Neural cell (in vitro differentiated cells): Measurements from ENCODE around the gene TNS2. TPM values are rescaled to one million over a fixed set of nuclear protein-coding genes. Genes with fewer than 3 reads are reported as not detected.

Experiments
- H2AFZ ChIP-seq: fragments of 200-600, 300-800 bp; sonication (generic), shearing (Covaris generic); 2 replicates; pipeline ENCODE4 v1.6.0; 2014; ENCODE audit warnings: low read depth, mild to moderate bottlenecking, antibody characterized with exemption, low read length, moderate library complexity
- H3F3A ChIP-seq: fragments of 200-600 bp; shearing (Covaris generic); 2 replicates; pipeline ENCODE4 v1.6.1; 2016; ENCODE audit warnings: mild to moderate bottlenecking, moderate library complexity, mixed read lengths, antibody characterized with exemption, low read length; ENCODE audit not compliant: insufficient read depth, poor library complexity, severe bottlenecking
- H3K27ac ChIP-seq: fragments of 200-600, 300-800 bp; sonication (generic), shearing (Covaris generic); 2 replicates; pipeline ENCODE4 v1.5.1; 2014; ENCODE audit warnings: mild to moderate bottlenecking, low read length, moderate library complexity
- H3K27me3 ChIP-seq: fragments of 300-800, 200-600 bp; sonication (generic), shearing (Covaris generic); 2 replicates; pipeline ENCODE4 v1.6.0; 2014; ENCODE audit warnings: mild to moderate bottlenecking, low read depth, low read length, moderate library complexity; ENCODE audit not compliant: insufficient read depth
- H3K36me3 ChIP-seq: fragments of 300-800, 200-600 bp; sonication (generic), shearing (Covaris generic); 2 replicates; pipeline ENCODE4 v1.5.1; 2014; ENCODE audit warnings: mild to moderate bottlenecking, antibody characterized with exemption, low read length, moderate library complexity; ENCODE audit not compliant: insufficient read depth
- H3K4me2 ChIP-seq: fragments of 300-800, 200-600 bp; sonication (generic), shearing (Covaris generic); 2 replicates; pipeline ENCODE4 v1.6.0; 2014; ENCODE audit warnings: mild to moderate bottlenecking, low read length
- H3K4me3 ChIP-seq: fragments of 300-800, 200-600 bp; sonication (generic), shearing (Covaris generic); 2 replicates; pipeline ENCODE4 v1.5.1; 2014; ENCODE audit warnings: mild to moderate bottlenecking, low read length, moderate library complexity
- H3K79me2 ChIP-seq: fragments of 200-600 bp; shearing (Covaris generic); replicated peaks from 2 replicates; pipeline ENCODE4 v1.6.0; 2014; ENCODE audit warnings: mild to moderate bottlenecking, low read length, moderate library complexity; ENCODE audit not compliant: insufficient read depth
- H3K9ac ChIP-seq: fragments of 300-800, 200-600 bp; sonication (generic), shearing (Covaris generic); 2 replicates; pipeline ENCODE4 v1.6.1; 2016; ENCODE audit warnings: mild to moderate bottlenecking, low read length, mixed read lengths
- H3K9me2 ChIP-seq: fragments of 200-600 bp; shearing (Covaris generic); 2 replicates; pipeline ENCODE4 v1.6.1; 2016; ENCODE audit warnings: mild to moderate bottlenecking, low read length, mixed read lengths; ENCODE audit not compliant: insufficient read depth
- H3K9me3 ChIP-seq: fragments of 200-600, 300-800 bp; sonication (generic), shearing (Covaris generic); 2 replicates; pipeline ENCODE4 v1.6.1; 2016; ENCODE audit warnings: mild to moderate bottlenecking, mixed run types, low read length, moderate library complexity, mixed read lengths
- H4K20me1 ChIP-seq: fragments of 200-600 bp; shearing (Covaris generic); 2 replicates; pipeline ENCODE4 v1.6.1; 2016; ENCODE audit warnings: mild to moderate bottlenecking, mixed run types; ENCODE audit not compliant: insufficient read depth
- CTCF ChIP-seq: fragments of 450-650 bp; IDR thresholded peaks from 2 replicates; pipeline ENCODE4 v1.5.1; 2014; ENCODE audit warnings: antibody characterized with exemption, mild to moderate bottlenecking, moderate library complexity; ENCODE audit not compliant: poor library complexity, severe bottlenecking
- EP300 ChIP-seq: fragments of 450-650 bp; conservative IDR thresholded peaks from 2 replicates; pipeline ENCODE4 v1.6.1; 2014; ENCODE audit warnings: antibody characterized with exemption, mild to moderate bottlenecking, moderate library complexity; ENCODE audit not compliant: poor library complexity, severe bottlenecking
- EZH2 ChIP-seq: fragments of 200-600, 300-800 bp; shearing (Covaris generic), sonication (generic); IDR thresholded peaks from 2 replicates; pipeline ENCODE4 v1.6.1; 2014; ENCODE audit warnings: antibody characterized with exemption, low read length, borderline replicate concordance, mild to moderate bottlenecking; ENCODE audit not compliant: insufficient read depth, poor library complexity, severe bottlenecking
- MXI1 ChIP-seq: fragments of 450-650 bp; conservative IDR thresholded peaks from 2 replicates; pipeline ENCODE4 v1.6.1; 2014; ENCODE audit warnings: antibody characterized with exemption, mild to moderate bottlenecking; ENCODE audit not compliant: poor library complexity, severe bottlenecking
- POLR2AphosphoS5 ChIP-seq: IDR thresholded peaks from 2 replicates; pipeline ENCODE4 v1.6.1; 2012
- RAD21 ChIP-seq: fragments of 450-650 bp; conservative IDR thresholded peaks from 2 replicates; pipeline ENCODE4 v1.6.1; 2014; ENCODE audit warnings: antibody characterized with exemption, mild to moderate bottlenecking, moderate library complexity
- REST ChIP-seq: IDR thresholded peaks from 2 replicates; pipeline ENCODE4 v1.6.1; 2012; ENCODE audit warnings: borderline replicate concordance
- SMC3 ChIP-seq: fragments of 450-650 bp; conservative IDR thresholded peaks from 2 replicates; pipeline ENCODE4 v1.6.1; 2014; ENCODE audit warnings: antibody characterized with exemption, mild to moderate bottlenecking, moderate library complexity; ENCODE audit not compliant: poor library complexity
- TAF1 ChIP-seq: IDR thresholded peaks from 2 replicates; pipeline ENCODE4 v1.6.1; 2012; ENCODE audit warnings: low read depth
- polyA minus RNA-seq: library from RNA; depleted of rRNA, polyadenylated mRNA; stranded (reverse); fragments of >200 nt; gene quantifications from 2 replicates; pipeline ENCODE4 v1.2.3, GENCODE V29; 2014
- polyA plus RNA-seq: library from polyadenylated mRNA; depleted of rRNA; stranded (reverse); fragments of >200 nt; gene quantifications from 2 replicates; pipeline ENCODE4 v1.2.3, GENCODE V29; 2014

The TNS2 gene
- polyA plus RNA-seq (4.2 and 7.9 TPM in 2 replicates), polyA minus RNA-seq (5.2 and 7.5 TPM in 2 replicates)

DNA sequence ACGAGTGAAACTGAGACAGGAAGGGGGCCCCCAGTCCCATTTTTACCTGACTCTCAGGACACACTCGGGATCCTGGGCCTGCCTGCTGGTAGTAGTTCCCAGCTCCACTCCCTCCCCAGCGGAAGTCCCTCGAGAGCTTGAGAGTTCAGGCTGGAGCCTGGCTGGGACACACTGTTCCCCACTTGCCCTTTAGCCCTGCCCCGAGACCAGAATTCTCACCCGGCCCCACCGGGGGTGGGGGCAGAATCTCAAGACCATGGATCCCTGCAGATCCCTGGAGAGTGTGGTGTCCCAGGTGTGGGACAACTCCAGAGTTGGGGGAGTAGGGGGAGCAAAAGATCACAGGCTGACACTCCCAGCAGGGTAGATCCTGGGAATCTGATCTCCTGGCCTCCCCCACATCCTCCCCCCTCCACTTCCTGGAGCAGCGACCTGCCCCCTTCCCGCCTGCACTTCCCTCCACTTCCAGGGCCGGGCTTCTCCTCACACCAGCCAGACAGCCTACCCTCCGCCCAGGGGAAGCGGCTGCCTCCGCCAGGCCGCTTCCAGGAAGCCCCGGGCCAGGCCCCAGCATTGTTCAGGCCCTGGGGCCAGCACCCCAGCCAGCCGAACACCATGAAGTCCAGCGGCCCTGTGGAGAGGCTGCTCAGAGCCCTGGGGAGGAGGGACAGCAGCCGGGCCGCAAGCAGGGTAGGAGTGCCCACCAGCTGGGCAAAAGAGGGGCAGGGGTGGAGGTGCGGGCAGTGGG lies at the start of gene TNS2:
TNS2 (plus strand) TSS at position 495 of the 748 bp plus-strand sequence; CDS start at position 616, 121 bp downstream.
- Histone ChIP-seq H3K27me3 (no peaks in the 10 kb centered on the region), H3K9me2 (no peaks in the 10 kb centered on the region), H4K20me1 (no peaks in the 10 kb centered on the region), H3K9me3 (no peaks in the 10 kb centered on the region), H3K79me2 (no peaks in the 10 kb centered on the region), H3K9ac (no peak within 1 kb of the TSS), H3F3A (no peaks in the 10 kb centered on the region), H3K36me3 (no peaks in the 10 kb centered on the region), H2AFZ (no peak within 1 kb of the TSS), H3K27ac (no peak within 1 kb of the TSS), H3K4me3 (no peak within 1 kb of the TSS), H3K4me2 (no peak within 1 kb of the TSS)
- TF ChIP-seq EZH2: no peak
- no peak for TF ChIP-seq CTCF
- no peak for TF ChIP-seq RAD21
- TF ChIP-seq MXI1: no peak

- Histone ChIP-seq H3K4me2 (no peak overlapping the region), H3K27ac (no peak overlapping the region), H2AFZ (no peak overlapping the region), H3K36me3 (no peaks in the 10 kb centered on the region), H3K9me2 (no peaks in the 10 kb centered on the region), H3K4me3 (peak overlapping the region; percentile 85), H3F3A (peaks cover 9% of the 10 kb centered on the region), H3K79me2 (peaks cover 23% of the 10 kb centered on the region), H3K27me3 (no peaks in the 10 kb centered on the region), H4K20me1 (peaks cover 8% of the 10 kb centered on the region), H3K9ac (no peak overlapping the region), H3K9me3 (no peaks in the 10 kb centered on the region)
- TF ChIP-seq EZH2 (no peak), CTCF (no peak), MXI1 (no peak), SMC3 (no peak), REST (no peak), POLR2AphosphoS5 (no peak), RAD21 (no peak), EP300 (no peak), TAF1 (no peak)
Measured at GRCh38 chr12:53004178-53004577, 45.7 kb upstream of the TNS2 start.
